Smooth muscle cell of the brain vasculature (primary cell): Measurements from ENCODE around the gene RPS5.
"Not testable (repeated sequence)": the region's sequence is repeated elsewhere in the genome, so short reads cannot be mapped to it uniquely, and the experiment has no call there.

Experiments
- DNase-seq: peaks from one replicate; pipeline ENCODE4 v3.0.0-alpha.2; 2012; ENCODE audit warnings: low read depth, low spot score

The RPS5 gene

GRCh38 chr19:58403920-58404478 lies 16.9 kb downstream of the RPS5 start:
- not testable (repeated sequence) for DNase-seq

- DNase-seq: no peak
These were observed 20.0 kb downstream of the RPS5 start for GRCh38 chr19:58406818-58407657.

GRCh38 chr19:58407658-58408151 lies 20.6 kb downstream of the RPS5 start:
- DNase-seq: no peak

- peak; percentile 79 for DNase-seq
These were observed 21.3 kb downstream of the RPS5 start, which contains the start of gene ZNF584 for GRCh38 chr19:58408152-58409009. TSS of gene ZNF584 (plus strand) at chr19:58408649. CDS start at chr19:58409148, 499 bp downstream.

GRCh38 chr19:58409010-58409790 lies 22.1 kb downstream of the RPS5 start:
- no peak for DNase-seq

GRCh38 chr19:58416604-58417003 lies 29.5 kb downstream of the RPS5 start:
- DNase-seq: no peak

GRCh38 chr19:58417071-58417470 lies 30.0 kb downstream of the RPS5 start:
- no peak for DNase-seq

GRCh38 chr19:58428617-58429016 lies 41.5 kb downstream of the RPS5 start:
- no peak for DNase-seq

- no peak for DNase-seq
These were observed 42.7 kb downstream of the RPS5 start for GRCh38 chr19:58429745-58430144.

GRCh38 chr19:58434217-58434616 lies 47.1 kb downstream of the RPS5 start:
- no peak for DNase-seq

- peak; percentile 99 for DNase-seq
These were observed 52.8 kb downstream of the RPS5 start, which contains the start of gene ZNF132 for GRCh38 chr19:58439576-58440554. TSS of gene ZNF132 (minus strand) at chr19:58440153. CDS start at chr19:58439821, 332 bp downstream.

GRCh38 chr19:58440556-58440955 lies 53.5 kb downstream of the RPS5 start:
- no peak for DNase-seq

- DNase-seq: not testable (repeated sequence)
These were observed 55.9 kb downstream of the RPS5 start for GRCh38 chr19:58442986-58443385.
